Measurements from ENCODE around the gene PLXNA4.

The PLXNA4 gene

GRCh38 chr7:132504852-132505251, 71.4 kb downstream of the PLXNA4 start:
- DNase-seq (ENCODE audit: low read depth in 1 of 2, low spot score in 1 of 2), result no peak

- DNase-seq (ENCODE audit: low read depth in 1 of 2, low spot score in 1 of 2), result no peak
Observed at GRCh38 chr7:132504071-132504470, 72.2 kb downstream of the PLXNA4 start.

- DNase-seq (ENCODE audit: low read depth in 1 of 2, low spot score in 1 of 2), result no peak
Observed at GRCh38 chr7:132503415-132503814, 72.9 kb downstream of the PLXNA4 start.

DNA sequence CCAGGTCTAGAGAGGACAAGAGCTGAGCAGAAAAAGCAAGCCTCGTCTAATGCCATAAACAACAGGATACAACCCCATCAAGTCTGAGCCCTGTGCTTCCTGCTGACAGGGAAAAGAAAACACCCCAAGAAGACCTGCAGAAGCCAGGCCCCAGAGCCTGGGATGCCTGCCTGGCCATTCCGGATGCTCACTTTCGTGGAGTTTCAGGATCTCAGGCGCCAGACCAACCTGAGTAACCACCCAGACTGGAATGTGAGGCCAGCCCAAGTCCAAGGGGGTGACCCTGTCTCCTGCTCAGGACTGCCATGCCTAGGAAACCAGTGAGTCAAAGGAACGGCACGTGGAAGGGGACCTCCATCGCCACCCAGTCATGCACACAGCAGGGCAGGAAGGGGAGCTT, 74.3 kb downstream of the PLXNA4 start:
- DNase-seq (ENCODE audit: low read depth in 1 of 2, low spot score in 1 of 2), result no peak

- DNase-seq (ENCODE audit: low read depth in 1 of 2, low spot score in 1 of 2), result no peak
Observed at GRCh38 chr7:132500727-132501440, 75.4 kb downstream of the PLXNA4 start.

DNA sequence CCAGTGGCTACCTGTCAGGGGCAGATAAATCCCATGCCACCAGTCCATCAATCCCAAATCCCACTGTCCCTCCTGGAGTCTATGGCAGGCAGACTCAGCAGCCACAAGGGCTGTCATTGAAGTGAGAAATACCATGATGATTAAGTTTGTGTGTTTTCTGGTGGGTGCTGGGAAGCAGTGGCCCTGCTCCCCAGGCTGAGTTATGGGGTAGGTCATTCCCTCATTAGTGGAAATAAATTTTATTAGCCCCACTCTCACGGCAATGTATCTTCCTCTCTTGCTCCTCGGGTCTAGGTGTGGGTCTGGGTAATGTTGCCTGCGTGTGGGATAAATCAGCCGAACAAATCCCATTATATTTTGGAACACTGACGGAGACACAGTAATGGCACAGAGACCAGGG, 76.8 kb downstream of the PLXNA4 start:
- no peak for DNase-seq (ENCODE audit: low read depth in 1 of 2, low spot score in 1 of 2)

GRCh38 chr7:132499065-132499464, 77.2 kb downstream of the PLXNA4 start:
- DNase-seq (ENCODE audit: low read depth in 1 of 2, low spot score in 1 of 2), result no peak

GRCh38 chr7:132498319-132498718, 78.0 kb downstream of the PLXNA4 start:
- no peak for DNase-seq (ENCODE audit: low read depth in 1 of 2, low spot score in 1 of 2)

GRCh38 chr7:132497098-132497497, 79.2 kb downstream of the PLXNA4 start:
- DNase-seq (ENCODE audit: low read depth in 1 of 2, low spot score in 1 of 2), result no peak

- DNase-seq (ENCODE audit: low read depth in 1 of 2, low spot score in 1 of 2), result no peak
Observed at GRCh38 chr7:132495936-132496335, 80.3 kb downstream of the PLXNA4 start.

DNA sequence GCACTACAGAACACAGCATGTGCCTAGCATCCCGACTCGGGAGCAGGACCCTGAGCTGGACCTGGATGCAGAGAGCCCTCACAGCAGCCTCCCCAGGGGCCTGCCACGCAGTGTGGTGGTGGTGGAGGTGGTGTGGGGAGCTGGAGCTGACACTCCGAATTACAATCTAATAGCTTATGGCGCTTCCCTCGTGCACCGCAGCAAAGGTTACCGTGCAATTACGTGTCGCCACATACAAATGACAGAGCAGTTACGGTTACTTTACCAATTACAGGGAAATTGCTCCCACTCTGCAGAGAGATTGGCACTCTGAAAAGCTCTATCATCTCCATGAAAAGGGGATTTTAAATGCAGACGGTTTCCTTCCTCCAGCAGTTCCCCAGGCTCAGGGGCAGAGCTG, 81.8 kb downstream of the PLXNA4 start:
- DNase-seq (ENCODE audit: low read depth in 1 of 2, low spot score in 1 of 2), result no peak

GRCh38 chr7:132492823-132493445, 83.3 kb downstream of the PLXNA4 start:
- no peak for DNase-seq (ENCODE audit: low read depth in 1 of 2, low spot score in 1 of 2)

GRCh38 chr7:132491391-132491945, 84.8 kb downstream of the PLXNA4 start:
- no peak for DNase-seq (ENCODE audit: low read depth in 1 of 2, low spot score in 1 of 2)

DNA sequence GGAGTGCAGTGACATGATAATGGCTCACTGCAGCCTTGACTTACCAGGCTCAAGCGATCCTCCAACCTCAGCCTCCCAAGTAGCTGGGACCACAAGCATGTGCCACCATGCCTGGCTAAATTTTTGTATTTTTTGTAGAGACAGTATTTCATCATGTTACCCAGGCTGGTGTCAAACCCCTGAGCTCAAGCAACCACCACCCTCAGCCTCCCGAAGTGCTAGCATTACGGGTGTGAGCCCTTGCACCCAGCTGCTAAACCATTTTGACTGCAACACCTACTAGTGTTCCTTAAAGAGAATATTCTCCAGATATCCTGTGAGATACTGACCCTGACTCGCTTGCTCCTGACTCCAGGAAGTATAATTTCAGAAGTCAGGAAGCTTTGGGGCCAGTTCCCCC, 85.8 kb downstream of the PLXNA4 start:
- DNase-seq (ENCODE audit: low read depth in 1 of 2, low spot score in 1 of 2), result no peak

GRCh38 chr7:132489776-132490237, 86.5 kb downstream of the PLXNA4 start:
- no peak for DNase-seq (ENCODE audit: low read depth in 1 of 2, low spot score in 1 of 2)

GRCh38 chr7:132488634-132489302, 87.5 kb downstream of the PLXNA4 start:
- no peak for DNase-seq (ENCODE audit: low read depth in 1 of 2, low spot score in 1 of 2)

- DNase-seq (ENCODE audit: low read depth in 1 of 2, low spot score in 1 of 2), result no peak
Observed at GRCh38 chr7:132486274-132486610, 90.0 kb downstream of the PLXNA4 start.

DNA sequence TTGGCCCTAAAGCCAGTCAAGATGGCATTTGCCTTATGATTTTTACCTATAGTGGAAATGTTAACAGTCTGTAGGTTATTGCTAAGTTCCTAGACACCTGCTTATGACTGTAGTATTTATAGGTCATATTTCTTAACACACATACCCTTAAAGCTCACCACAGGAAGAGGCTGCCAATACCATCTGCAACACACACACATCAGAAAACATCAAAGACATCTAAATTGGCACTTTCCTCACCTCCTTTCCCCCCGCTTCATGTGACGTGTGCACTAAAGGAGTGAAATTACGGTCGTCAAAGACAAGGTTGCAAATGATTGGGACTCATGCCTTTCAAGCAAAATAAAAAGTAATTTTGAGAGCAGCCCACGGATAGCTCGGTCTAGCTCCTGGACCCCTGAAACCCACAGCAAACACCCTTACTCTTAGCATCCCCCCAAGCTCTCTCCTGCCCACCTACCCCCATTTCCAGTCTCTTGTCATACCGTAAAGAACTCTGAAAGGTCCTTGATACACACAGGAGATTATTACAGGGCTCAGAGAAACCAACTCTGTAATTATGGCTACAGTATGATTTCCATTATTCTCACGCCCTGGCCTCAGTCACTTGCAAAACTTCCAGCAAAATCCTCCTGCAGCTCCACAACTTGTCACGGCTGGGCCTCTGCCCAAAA, 90.5 kb downstream of the PLXNA4 start:
- DNase-seq (ENCODE audit: low read depth in 1 of 2, low spot score in 1 of 2), result no peak

DNA sequence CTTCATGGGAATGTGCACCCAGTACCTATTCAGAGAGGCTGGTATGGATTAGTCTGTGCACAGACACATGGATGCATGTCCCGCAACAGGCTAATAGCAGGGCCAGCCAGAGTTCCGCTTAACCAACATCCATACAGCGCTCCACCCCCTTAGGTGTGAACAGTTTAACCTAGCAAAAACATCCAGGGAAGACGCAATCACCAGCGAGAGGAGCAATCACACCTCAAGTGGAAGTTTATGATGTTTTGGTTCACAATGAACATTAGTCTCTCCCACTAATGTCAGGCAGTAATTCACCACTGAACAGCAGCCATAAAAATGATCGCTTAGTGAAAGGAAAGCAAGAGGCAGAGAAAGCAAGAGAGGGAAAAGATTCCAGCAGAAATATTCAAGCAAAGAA, 91.1 kb downstream of the PLXNA4 start:
- no peak for DNase-seq (ENCODE audit: low read depth in 1 of 2, low spot score in 1 of 2)

DNA sequence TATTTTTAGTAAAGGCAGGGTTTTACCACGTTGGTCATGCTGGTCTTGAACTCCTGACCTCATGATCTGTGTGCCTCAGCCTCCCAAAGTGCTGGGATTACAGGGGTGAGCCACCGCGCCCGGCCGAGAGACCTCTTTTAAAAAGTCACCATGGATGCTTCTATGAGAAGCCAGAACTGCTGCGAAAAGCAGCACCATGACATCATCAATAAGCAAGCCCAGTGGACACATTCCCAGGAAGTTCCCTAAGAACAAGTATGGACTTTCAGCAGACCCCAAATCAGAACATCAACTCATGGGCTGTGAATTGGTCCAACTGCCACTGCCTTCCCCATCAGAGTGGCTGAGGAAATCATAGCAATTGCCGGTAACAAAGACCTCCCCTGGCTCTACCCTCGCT, 93.4 kb downstream of the PLXNA4 start:
- DNase-seq (ENCODE audit: low read depth in 1 of 2, low spot score in 1 of 2), result no peak

- no peak for DNase-seq (ENCODE audit: low read depth in 1 of 2, low spot score in 1 of 2)
Observed at GRCh38 chr7:132480534-132480933, 95.7 kb downstream of the PLXNA4 start.

DNA sequence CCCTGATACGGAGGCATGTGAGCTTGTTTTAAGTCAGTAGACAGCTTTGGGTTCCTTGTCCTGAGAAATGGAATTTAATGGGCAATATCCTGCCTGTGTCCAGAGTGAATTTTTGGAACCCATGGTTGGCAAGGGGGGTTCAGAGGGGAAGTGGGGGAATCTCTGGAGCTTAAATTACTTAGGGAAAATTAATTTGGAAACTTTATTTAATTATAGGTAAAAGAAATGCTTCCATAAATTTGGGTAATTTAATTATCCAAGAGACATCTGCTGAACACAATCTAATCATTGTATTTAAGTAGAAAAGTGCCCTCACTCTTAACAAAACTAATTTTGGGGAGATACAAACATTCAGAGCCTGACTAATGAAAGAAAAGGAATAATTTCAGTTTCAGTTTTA, 99.7 kb downstream of the PLXNA4 start:
- no peak for DNase-seq (ENCODE audit: low read depth in 1 of 2, low spot score in 1 of 2)
